ENCODE results near the gene NFE2L1. TPM values are rescaled to one million over a fixed set of nuclear protein-coding genes. Genes with fewer than 3 reads are reported as not detected.
A peak's percentile ranks its signal among the peaks of the same experiment; 100 is the strongest.

The NFE2L1 gene
- polyA plus RNA-seq, 2 of the 4 experiments (the other 2 are of a cell fraction): 108 to 283 TPM

DNA sequence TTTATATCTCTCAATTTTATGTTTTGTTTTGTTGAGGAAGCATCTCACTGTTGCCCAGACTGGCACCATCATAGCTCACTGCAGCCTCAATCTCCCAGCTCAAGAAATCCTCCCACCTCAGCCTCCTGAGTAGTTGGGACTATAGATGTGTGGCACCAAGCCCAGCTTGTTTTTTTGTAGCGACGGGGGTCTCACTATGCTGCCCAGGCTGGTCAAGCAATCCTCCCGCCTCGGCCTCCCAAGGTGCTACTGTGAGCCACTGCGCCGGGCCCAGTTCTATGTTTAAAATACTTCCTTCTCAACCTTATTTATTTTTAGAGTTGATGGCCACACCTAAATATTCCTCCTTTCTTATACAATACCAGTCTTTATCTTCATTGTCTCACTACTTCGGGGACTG is 1.9 kb upstream of the NFE2L1 start:
- peaks cover 36% of the 10 kb centered on the region for H3K4me1 ChIP-seq
- POLR2A ChIA-PET: interaction anchor here (1.0 to 6.7 kb wide), 4 partner anchors 10 to 55 kb away, joined by 3 to 59 read pairs (median 6); partner anchors contain the start of gene CBX1
- CTCF ChIA-PET: interaction anchor here (1.2 to 46.6 kb wide), 7 partner anchors 11 to 86 kb away, joined by 3 to 1398 read pairs (median 7); partner anchors contain the start of gene COPZ2
- H3K4me2 ChIP-seq: peak overlapping the region; percentile 85
- no peak for DNase-seq (ENCODE audit: low read depth in 1 of 2, low spot score in 1 of 2)
- peak overlapping the region; percentile 79; the same call in 2 of the 3 replicates for H3K4me3 ChIP-seq
- TF ChIP-seq EHF (CRISPR knock-in tag; IDR thresholded peaks at IDR 0.05) (no peak), CHD2 (IDR thresholded peaks at IDR 0.05; ENCODE audit: low read length, partially characterized antibody) (no peak), TP53 (CRISPR knock-in tag; IDR thresholded peaks at IDR 0.05) (no peak), CBX2 (IDR thresholded peaks at IDR 0.05; ENCODE audit: borderline replicate concordance, low read depth) (no peak), RFX5 (IDR thresholded peaks at IDR 0.05) (no peak), HOXA7 (CRISPR knock-in tag; IDR thresholded peaks at IDR 0.05) (no peak), GATA3 (IDR thresholded peaks at IDR 0.05; ENCODE audit: borderline replicate concordance) (no peak), RNF2 (IDR thresholded peaks at IDR 0.05; ENCODE audit: borderline replicate concordance, low read depth) (no peak), PHF8 (IDR thresholded peaks at IDR 0.05; ENCODE audit: borderline replicate concordance, low read depth) (no peak), KDM1A (IDR thresholded peaks at IDR 0.05; ENCODE audit: low read depth) (no peak)
- TF ChIP-seq, protein P1, sequence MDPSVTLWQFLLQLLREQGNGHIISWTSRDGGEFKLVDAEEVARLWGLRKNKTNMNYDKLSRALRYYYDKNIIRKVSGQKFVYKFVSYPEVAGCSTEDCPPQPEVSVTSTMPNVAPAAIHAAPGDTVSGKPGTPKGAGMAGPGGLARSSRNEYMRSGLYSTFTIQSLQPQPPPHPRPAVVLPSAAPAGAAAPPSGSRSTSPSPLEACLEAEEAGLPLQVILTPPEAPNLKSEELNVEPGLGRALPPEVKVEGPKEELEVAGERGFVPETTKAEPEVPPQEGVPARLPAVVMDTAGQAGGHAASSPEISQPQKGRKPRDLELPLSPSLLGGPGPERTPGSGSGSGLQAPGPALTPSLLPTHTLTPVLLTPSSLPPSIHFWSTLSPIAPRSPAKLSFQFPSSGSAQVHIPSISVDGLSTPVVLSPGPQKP (IDR thresholded peaks at IDR 0.05; ENCODE audit: low read depth, low read length): no peak
- TF ChIP-seq, protein P2, sequence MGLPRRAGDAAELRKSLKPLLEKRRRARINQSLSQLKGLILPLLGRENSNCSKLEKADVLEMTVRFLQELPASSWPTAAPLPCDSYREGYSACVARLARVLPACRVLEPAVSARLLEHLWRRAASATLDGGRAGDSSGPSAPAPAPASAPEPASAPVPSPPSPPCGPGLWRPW (IDR thresholded peaks at IDR 0.05): no peak
- H3K9me3 ChIP-seq: no peaks in the 10 kb centered on the region
- H3K27ac ChIP-seq: peak overlapping the region in 1 of 2 experiments; percentile 95; a peak in 1 of 6 replicates
- FAIRE-seq: no peak
- no peak for ATAC-seq
- 94% methylated on average over 7 of the region's 7 CpGs for WGBS (ENCODE audit: missing lambda C conversion rate)

DNA sequence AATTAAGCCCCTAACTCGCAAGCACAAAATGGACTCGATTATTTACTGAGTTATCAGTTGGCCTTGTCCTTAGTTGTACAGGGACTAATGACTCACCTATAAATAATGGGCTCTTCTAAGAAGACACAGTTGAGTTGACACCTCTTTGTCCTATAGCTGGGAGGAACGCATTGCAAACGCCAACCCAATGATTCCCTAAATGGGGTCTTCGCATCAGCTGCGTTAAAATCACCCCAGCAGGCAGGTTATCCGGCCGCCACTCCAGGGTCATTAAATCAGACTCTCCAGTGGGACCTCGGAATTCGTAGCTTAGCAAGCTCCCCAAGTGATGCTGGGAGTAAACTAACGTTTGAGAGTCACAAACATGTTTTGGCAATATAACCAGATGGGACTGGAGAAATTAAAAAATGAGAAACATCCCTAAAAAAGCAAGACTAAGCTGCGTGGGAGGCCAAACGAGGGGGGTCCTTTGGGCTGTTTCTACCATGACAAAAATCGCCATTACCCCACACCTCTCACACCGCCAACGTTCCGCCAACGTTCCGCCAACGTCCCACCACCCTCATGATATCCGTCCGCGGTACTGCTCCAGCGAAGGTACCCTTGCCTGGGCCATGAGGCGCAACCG is 932 bp upstream of the NFE2L1 start:
- peak in 1 of 2 experiments; percentile 26 for DNase-seq (ENCODE audit: low read depth in 1 of 2, low spot score in 1 of 2)
- no peak for FAIRE-seq
- Histone ChIP-seq H3K4me1 (peaks cover 46% of the 10 kb centered on the region), H3K4me2 (peak overlapping the region; percentile 85), H3K9me3 (no peaks in the 10 kb centered on the region), H3K27ac (peak overlapping the region; percentile 95 to 99), H3K4me3 (peak overlapping the region; percentile 79)
- TF ChIP-seq HOXA7 (CRISPR knock-in tag; IDR thresholded peaks at IDR 0.05): no peak
- ATAC-seq: no peak
- 8% methylated on average over 26 of the region's 26 CpGs for WGBS (ENCODE audit: missing lambda C conversion rate)
- ChIA-PET POLR2A (interaction anchor here (1.5 to 6.7 kb wide), 14 partner anchors 9 to 589 kb away, joined by 4 to 59 read pairs (median 11); partner anchors contain the start of genes CBX1, HOXB9 and SNX11), CTCF (interaction anchor here (0.7 to 46.6 kb wide), 8 partner anchors 12 to 85 kb away, joined by 3 to 1398 read pairs (median 6); partner anchors contain the start of gene COPZ2)

DNA sequence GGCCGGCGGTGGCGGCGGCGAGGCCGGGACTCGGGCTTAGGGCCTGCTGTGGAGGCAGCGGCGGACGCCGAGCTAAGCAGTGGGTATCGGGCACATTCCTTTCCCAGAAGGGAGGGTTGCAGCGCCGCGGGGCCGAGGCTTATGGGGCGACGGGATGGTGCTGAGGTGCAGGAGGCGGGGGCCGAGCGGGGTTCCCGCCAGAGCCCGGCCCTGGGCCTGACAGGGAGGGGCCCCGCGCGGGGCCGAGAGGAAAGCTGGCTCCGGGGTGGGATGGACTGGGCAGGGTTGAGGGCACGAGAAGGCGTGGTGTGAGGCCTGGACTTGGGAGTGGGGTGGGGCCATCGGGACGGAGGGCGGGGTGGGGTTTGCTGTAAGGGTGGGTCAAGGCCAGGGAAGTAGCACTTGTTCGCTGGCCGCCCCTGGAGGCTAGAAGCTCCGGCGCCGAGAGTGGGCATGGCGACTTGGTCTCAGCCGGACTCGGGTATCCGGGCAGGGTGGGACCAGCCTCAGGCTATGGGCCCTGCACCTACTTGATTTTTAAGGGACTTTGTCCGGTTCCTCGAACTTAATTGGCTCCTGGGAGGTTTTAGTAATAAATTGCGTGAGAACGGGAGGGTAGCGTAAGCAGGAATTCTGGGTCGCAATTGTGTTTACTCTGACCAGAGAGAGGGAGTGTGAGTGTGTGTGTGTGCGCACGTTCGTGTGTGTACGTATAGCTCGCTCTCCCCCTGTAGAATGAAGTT is 396 bp downstream of the NFE2L1 start:
- FAIRE-seq (no peak), ATAC-seq (peak; percentile 78 to 89), DNase-seq (ENCODE audit: low read depth in 1 of 2, low spot score in 1 of 2) (peak; percentile 86 to 97)
- Histone ChIP-seq H3K4me3 (peak overlapping the region; percentile 79), H3K9me3 (no peaks in the 10 kb centered on the region), H3K4me1 (peaks cover 59% of the 10 kb centered on the region), H3K4me2 (peak overlapping the region; percentile 94), H3K27ac (peak overlapping the region; percentile 95 to 99)
- CTCF ChIA-PET: interaction anchor here (1.0 to 46.6 kb wide), 11 partner anchors 13 to 127 kb away, joined by 3 to 1398 read pairs (median 6); partner anchors contain the start of gene COPZ2
- TF ChIP-seq TFCP2L1 (CRISPR knock-in tag; IDR thresholded peaks at IDR 0.05): peak; percentile 95
- 0 out of 2 replicates have a peak, but pooled peaks have one; percentile 57 for TF ChIP-seq TP53 (CRISPR knock-in tag; IDR thresholded peaks at IDR 0.05)
- no peak for TF ChIP-seq HOXB5 (CRISPR knock-in tag; IDR thresholded peaks at IDR 0.05)
- TF ChIP-seq PHF8 (IDR thresholded peaks at IDR 0.05; ENCODE audit: borderline replicate concordance, low read depth): peak; percentile 77
- TF ChIP-seq POLR2A (IDR thresholded peaks at IDR 0.05; ENCODE audit: low read length): peak; percentile 78
- no peak for TF ChIP-seq POLR2AphosphoS2 (conservative IDR thresholded peaks at IDR 0.05; ENCODE audit: low read length)
- TF ChIP-seq HOXB13 (CRISPR knock-in tag; IDR thresholded peaks at IDR 0.05; ENCODE audit: low read depth): no peak
- no peak for TF ChIP-seq CBX2 (IDR thresholded peaks at IDR 0.05; ENCODE audit: borderline replicate concordance, low read depth)
- no peak for TF ChIP-seq KDM5A (IDR thresholded peaks at IDR 0.05)
- TF ChIP-seq SREBF2 (IDR thresholded peaks at IDR 0.05): no peak
- TF ChIP-seq MAZ (IDR thresholded peaks at IDR 0.05; ENCODE audit: borderline replicate concordance, low read depth, low read length): no peak
- TF ChIP-seq RFX5 (IDR thresholded peaks at IDR 0.05): no peak
- no peak for TF ChIP-seq SMC3 (IDR thresholded peaks at IDR 0.05)
- TF ChIP-seq HDAC2 (IDR thresholded peaks at IDR 0.05): no peak
- TF ChIP-seq, protein P3, sequence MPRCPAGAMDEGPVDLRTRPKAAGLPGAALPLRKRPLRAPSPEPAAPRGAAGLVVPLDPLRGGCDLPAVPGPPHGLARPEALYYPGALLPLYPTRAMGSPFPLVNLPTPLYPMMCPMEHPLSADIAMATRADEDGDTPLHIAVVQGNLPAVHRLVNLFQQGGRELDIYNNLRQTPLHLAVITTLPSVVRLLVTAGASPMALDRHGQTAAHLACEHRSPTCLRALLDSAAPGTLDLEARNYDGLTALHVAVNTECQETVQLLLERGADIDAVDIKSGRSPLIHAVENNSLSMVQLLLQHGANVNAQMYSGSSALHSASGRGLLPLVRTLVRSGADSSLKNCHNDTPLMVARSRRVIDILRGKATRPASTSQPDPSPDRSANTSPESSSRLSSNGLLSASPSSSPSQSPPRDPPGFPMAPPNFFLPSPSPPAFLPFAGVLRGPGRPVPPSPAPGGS (IDR thresholded peaks at IDR 0.05): peak; percentile 72
- no peak for TF ChIP-seq FOSL2 (IDR thresholded peaks at IDR 0.05)
- TF ChIP-seq FOSL2 (CRISPR knock-in tag; IDR thresholded peaks at IDR 0.05): no peak
- TF ChIP-seq, protein P4, sequence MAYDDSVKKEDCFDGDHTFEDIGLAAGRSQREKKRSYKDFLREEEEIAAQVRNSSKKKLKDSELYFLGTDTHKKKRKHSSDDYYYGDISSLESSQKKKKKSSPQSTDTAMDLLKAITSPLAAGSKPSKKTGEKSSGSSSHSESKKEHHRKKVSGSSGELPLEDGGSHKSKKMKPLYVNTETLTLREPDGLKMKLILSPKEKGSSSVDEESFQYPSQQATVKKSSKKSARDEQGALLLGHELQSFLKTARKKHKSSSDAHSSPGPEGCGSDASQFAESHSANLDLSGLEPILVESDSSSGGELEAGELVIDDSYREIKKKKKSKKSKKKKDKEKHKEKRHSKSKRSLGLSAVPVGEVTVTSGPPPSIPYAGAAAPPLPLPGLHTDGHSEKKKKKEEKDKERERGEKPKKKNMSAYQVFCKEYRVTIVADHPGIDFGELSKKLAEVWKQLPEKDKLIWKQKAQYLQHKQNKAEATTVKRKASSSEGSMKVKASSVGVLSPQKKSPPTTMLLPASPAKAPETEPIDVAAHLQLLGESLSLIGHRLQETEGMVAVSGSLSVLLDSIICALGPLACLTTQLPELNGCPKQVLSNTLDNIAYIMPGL (CRISPR knock-in tag; IDR thresholded peaks at IDR 0.05; ENCODE audit: borderline replicate concordance): peak; percentile 90; the same call in 1 of the 2 replicates
- peak; percentile 80 to 96 for TF ChIP-seq JUN (IDR thresholded peaks at IDR 0.05)
- no peak for TF ChIP-seq EHF (CRISPR knock-in tag; IDR thresholded peaks at IDR 0.05)
- no peak for TF ChIP-seq HEYL (CRISPR knock-in tag; IDR thresholded peaks at IDR 0.05)
- POLR2A ChIA-PET: interaction anchor here (0.5 to 6.7 kb wide), 31 partner anchors 9 to 588 kb away, joined by 3 to 59 read pairs (median 7); partner anchors contain the start of genes CBX1, CDK5RAP3, HOXB9 and LRRC46
- WGBS (ENCODE audit: missing lambda C conversion rate): under 1% methylated on average over 36 of the region's 53 CpGs

Data from A549 (cell line).